Measurements from ENCODE around the gene SYTL3.
"Not testable (repeated sequence)": the region's sequence is repeated elsewhere in the genome, so short reads cannot be mapped to it uniquely, and the experiment has no call there.

Gene SYTL3

GRCh38 chr6:158786645-158787304 lies 136.9 kb downstream of the SYTL3 start:
- no peak for DNase-seq (ENCODE audit: low read depth in 2 of 2, low spot score in 1 of 2)

GRCh38 chr6:158787395-158787794 lies 137.5 kb downstream of the SYTL3 start:
- DNase-seq (ENCODE audit: low read depth in 2 of 2, low spot score in 1 of 2), result no peak

- peak in 1 of 2 donors; percentile 27 for DNase-seq (ENCODE audit: low read depth in 2 of 2, low spot score in 1 of 2)
Measured at GRCh38 chr6:158789115-158789917, 139.5 kb downstream of the SYTL3 start.

GRCh38 chr6:158791274-158791855 lies 141.5 kb downstream of the SYTL3 start:
- no peak for DNase-seq (ENCODE audit: low read depth in 2 of 2, low spot score in 1 of 2)

- not testable (repeated sequence) for DNase-seq (ENCODE audit: low read depth in 2 of 2, low spot score in 1 of 2)
Measured at GRCh38 chr6:158792505-158792904, 142.7 kb downstream of the SYTL3 start.

- DNase-seq (ENCODE audit: low read depth in 2 of 2, low spot score in 1 of 2), result no peak
Measured at GRCh38 chr6:158793432-158793831, 143.6 kb downstream of the SYTL3 start.

- no peak for DNase-seq (ENCODE audit: low read depth in 2 of 2, low spot score in 1 of 2)
Measured at GRCh38 chr6:158795516-158795915, 145.7 kb downstream of the SYTL3 start.

GRCh38 chr6:158796353-158796752 lies 146.5 kb downstream of the SYTL3 start:
- no peak for DNase-seq (ENCODE audit: low read depth in 2 of 2, low spot score in 1 of 2)

GRCh38 chr6:158797331-158798310 lies 147.8 kb downstream of the SYTL3 start:
- DNase-seq (ENCODE audit: low read depth in 2 of 2, low spot score in 1 of 2), result no peak

- no peak for DNase-seq (ENCODE audit: low read depth in 2 of 2, low spot score in 1 of 2)
Measured at GRCh38 chr6:158798311-158798710, 148.5 kb downstream of the SYTL3 start.

GRCh38 chr6:158799051-158799792 lies 149.4 kb downstream of the SYTL3 start:
- DNase-seq (ENCODE audit: low read depth in 2 of 2, low spot score in 1 of 2), result no peak

GRCh38 chr6:158801655-158802294 lies 151.9 kb downstream of the SYTL3 start:
- DNase-seq (ENCODE audit: low read depth in 2 of 2, low spot score in 1 of 2), result no peak

- DNase-seq (ENCODE audit: low read depth in 2 of 2, low spot score in 1 of 2), result peak in 1 of 2 donors; percentile 24
Measured at GRCh38 chr6:158803733-158804143, 153.9 kb downstream of the SYTL3 start.

- DNase-seq (ENCODE audit: low read depth in 2 of 2, low spot score in 1 of 2), result no peak
Measured at GRCh38 chr6:158804207-158804606, 154.4 kb downstream of the SYTL3 start.

- DNase-seq (ENCODE audit: low read depth in 2 of 2, low spot score in 1 of 2), result no peak
Measured at GRCh38 chr6:158805698-158806377, 156.0 kb downstream of the SYTL3 start.

- DNase-seq (ENCODE audit: low read depth in 2 of 2, low spot score in 1 of 2), result no peak
Measured at GRCh38 chr6:158807515-158808441, 157.9 kb downstream of the SYTL3 start.

- DNase-seq (ENCODE audit: low read depth in 2 of 2, low spot score in 1 of 2), result no peak
Measured at GRCh38 chr6:158808442-158808833, 158.6 kb downstream of the SYTL3 start.

Data from stimulated activated CD8-positive, alpha-beta memory T cell treated with anti-CD3 and anti-CD28 coated beads, Interleukin-4, amount 100 ng/mL, for 1 hour (primary cell).